ENCODE results near the gene SYT13.

The SYT13 gene

GRCh38 chr11:45332276-45332934, 46.3 kb upstream of the SYT13 start:
- Histone ChIP-seq H3K27ac (no peak overlapping the region), H3K36me3 (replicated peaks) (no peaks in the 10 kb centered on the region), H3K4me3 (ENCODE audit: low read depth, low read length) (no peak overlapping the region), H3K27me3 (replicated peaks) (no peaks in the 10 kb centered on the region)
- in situ Hi-C loops (cut with HindIII; ENCODE audit: low pct_ligation_motif_present, low sequenced_read_pairs), result loop anchor here (25.0 kb wide), 2 partner anchors 220 to 395 kb away; no protein-coding TSS in a partner anchor
- peak; percentile 27 for DNase-seq
- TF ChIP-seq CTCF (IDR thresholded peaks at IDR 0.05; ENCODE audit: low read depth, low read length, missing control alignments), result peak; percentile 70

DNA sequence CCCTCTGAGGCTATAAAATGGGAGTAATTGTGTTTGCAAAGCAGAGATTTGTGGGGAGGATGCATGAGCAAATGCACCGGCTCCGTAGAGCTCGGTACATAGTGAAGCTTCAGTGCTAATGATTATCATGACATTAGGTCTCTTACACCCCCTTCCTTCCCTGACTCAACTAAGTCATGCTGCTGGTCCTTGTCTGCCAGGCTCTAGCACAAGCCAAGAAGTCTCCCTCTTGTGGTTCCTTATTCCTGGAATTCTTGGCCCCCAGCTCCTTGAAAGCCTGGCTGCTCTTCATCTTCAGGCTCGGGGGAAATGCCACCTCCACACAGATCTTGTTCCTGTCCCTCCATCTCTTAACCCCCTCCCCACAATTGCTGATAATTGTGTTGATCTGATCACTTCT, 45.7 kb upstream of the SYT13 start:
- Histone ChIP-seq H3K4me3 (ENCODE audit: low read depth, low read length) (no peak overlapping the region), H3K27me3 (replicated peaks) (no peaks in the 10 kb centered on the region), H3K27ac (no peak overlapping the region), H3K36me3 (replicated peaks) (no peaks in the 10 kb centered on the region)
- in situ Hi-C loops (cut with HindIII; ENCODE audit: low pct_ligation_motif_present, low sequenced_read_pairs), result loop anchor here (25.0 kb wide), 2 partner anchors 220 to 395 kb away; no protein-coding TSS in a partner anchor
- TF ChIP-seq CTCF (IDR thresholded peaks at IDR 0.05; ENCODE audit: low read depth, low read length, missing control alignments), result no peak
- DNase-seq, result no peak

- no peak for TF ChIP-seq CTCF (IDR thresholded peaks at IDR 0.05; ENCODE audit: low read depth, low read length, missing control alignments)
Observed at GRCh38 chr11:45328726-45329125, 42.6 kb upstream of the SYT13 start.

DNA sequence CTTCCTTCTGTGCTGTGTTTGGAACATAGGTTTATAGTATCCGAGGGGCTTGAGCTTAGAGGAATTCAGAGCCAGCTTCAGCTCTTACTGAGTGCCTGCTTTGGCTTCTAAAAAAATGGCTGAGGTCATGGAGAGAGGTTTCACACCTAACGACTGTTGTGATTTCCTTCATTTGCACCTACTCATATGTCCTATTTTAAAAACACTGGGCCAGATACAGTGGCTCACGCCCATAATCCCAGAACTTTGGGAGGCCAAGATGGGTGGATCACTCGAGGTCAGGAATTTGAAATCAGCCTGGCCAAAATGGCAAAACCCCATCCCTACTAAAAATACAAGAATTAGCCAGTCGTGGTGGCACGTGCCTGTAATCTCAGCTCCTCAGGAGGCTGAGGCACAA, 38.3 kb upstream of the SYT13 start:
- no peak overlapping the region for H3K4me3 ChIP-seq (ENCODE audit: low read depth, low read length)
- no peak for TF ChIP-seq CTCF (IDR thresholded peaks at IDR 0.05; ENCODE audit: low read depth, low read length, missing control alignments)
- H3K36me3 ChIP-seq (replicated peaks), result no peaks in the 10 kb centered on the region
- in situ Hi-C loops (cut with HindIII; ENCODE audit: low pct_ligation_motif_present, low sequenced_read_pairs), result no loop called here
- DNase-seq, result no peak
- H3K27ac ChIP-seq, result no peak overlapping the region
- no peaks in the 10 kb centered on the region for H3K27me3 ChIP-seq (replicated peaks)

More at GRCh38 chr11:45328726-45329125, 42.6 kb upstream of the SYT13 start:
- H3K27ac ChIP-seq, result no peak overlapping the region
- H3K36me3 ChIP-seq (replicated peaks), result no peaks in the 10 kb centered on the region
- H3K4me3 ChIP-seq (ENCODE audit: low read depth, low read length), result no peak overlapping the region
- no peak for DNase-seq
- in situ Hi-C loops (cut with HindIII; ENCODE audit: low pct_ligation_motif_present, low sequenced_read_pairs), result loop anchor here (25.0 kb wide), 2 partner anchors 216 to 391 kb away; no protein-coding TSS in a partner anchor
- H3K27me3 ChIP-seq (replicated peaks), result no peaks in the 10 kb centered on the region

- H3K4me3 ChIP-seq (ENCODE audit: low read depth, low read length), result no peak overlapping the region
- no peaks in the 10 kb centered on the region for H3K36me3 ChIP-seq (replicated peaks)
- no peaks in the 10 kb centered on the region for H3K27me3 ChIP-seq (replicated peaks)
- no peak overlapping the region for H3K27ac ChIP-seq
- no peak for TF ChIP-seq CTCF (IDR thresholded peaks at IDR 0.05; ENCODE audit: low read depth, low read length, missing control alignments)
- in situ Hi-C loops (cut with HindIII; ENCODE audit: low pct_ligation_motif_present, low sequenced_read_pairs), result no loop called here
- no peak for DNase-seq
Observed at GRCh38 chr11:45323601-45324249, 37.6 kb upstream of the SYT13 start.

Data from brain microvascular endothelial cell (primary cell).